Activated naive CD8-positive, alpha-beta T cell (primary cell): ENCODE results near the gene NCAM1.
"Not testable (repeated sequence)": the region's sequence is repeated elsewhere in the genome, so short reads cannot be mapped to it uniquely, and the experiment has no call there.

Source experiments
- H3K27ac Mint-ChIP-seq: one replicate; pipeline ENCODE4 v1.8.0; 2021; ENCODE audit warnings: mixed read lengths
- H3K27me3 Mint-ChIP-seq: one replicate; pipeline ENCODE4 v1.8.0; 2021; ENCODE audit warnings: mixed read lengths
- H3K36me3 Mint-ChIP-seq: one replicate; pipeline ENCODE4 v1.8.0; 2021; ENCODE audit warnings: mixed read lengths
- H3K4me1 Mint-ChIP-seq: one replicate; pipeline ENCODE4 v1.8.0; 2021; ENCODE audit warnings: low read depth, mixed read lengths
- H3K4me3 Mint-ChIP-seq: one replicate; pipeline ENCODE4 v1.8.0; 2021; ENCODE audit warnings: mild to moderate bottlenecking, mixed read lengths
- H3K9me3 Mint-ChIP-seq: one replicate; pipeline ENCODE4 v1.8.0; 2021; ENCODE audit warnings: low read depth, mixed read lengths

NCAM1 gene

DNA sequence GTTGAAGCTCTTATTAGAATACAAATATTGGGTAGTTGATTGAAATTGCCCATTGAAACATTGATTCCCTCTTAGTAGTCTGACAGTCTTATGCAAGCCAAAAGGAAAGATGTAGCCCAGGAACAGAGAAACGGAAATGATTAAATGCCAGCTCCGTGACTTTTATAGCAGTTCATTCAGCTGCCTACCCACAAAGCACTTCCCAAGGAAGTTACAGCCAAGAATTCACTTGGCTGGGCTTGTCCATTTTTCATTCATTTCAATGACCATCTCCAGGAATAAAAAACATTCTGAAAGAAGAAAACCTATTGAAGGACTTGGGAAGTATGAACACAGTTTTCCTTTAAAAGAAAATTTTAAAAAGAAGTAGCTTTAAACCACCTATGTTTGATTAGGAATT is 62.0 kb downstream of the NCAM1 start:
- Mint-ChIP-seq H3K27ac (no peak overlapping the region), H3K4me1 (no peaks in the 10 kb centered on the region), H3K9me3 (no peaks in the 10 kb centered on the region), H3K4me3 (no peak overlapping the region), H3K27me3 (peaks cover 2% of the 10 kb centered on the region), H3K36me3 (no peaks in the 10 kb centered on the region)

DNA sequence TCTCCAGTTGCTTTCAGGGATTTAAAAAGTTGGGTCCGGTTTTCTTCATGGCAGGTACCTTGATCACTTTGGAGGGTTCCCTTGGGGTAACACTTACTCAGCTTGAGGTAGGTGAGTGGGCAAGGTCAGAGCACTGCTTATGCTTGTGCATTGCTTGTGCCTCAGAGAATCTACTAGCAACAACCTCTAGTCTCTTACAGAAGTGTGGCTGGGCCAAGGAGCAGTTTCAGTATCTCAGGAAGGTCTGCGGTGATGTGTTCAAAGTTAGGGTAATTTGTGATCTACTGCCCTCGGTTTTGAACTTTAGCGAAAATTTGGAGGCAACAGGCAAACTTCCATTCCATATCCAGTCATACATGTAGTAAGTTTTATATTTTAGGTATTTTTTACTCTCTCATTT is 62.8 kb downstream of the NCAM1 start:
- Mint-ChIP-seq H3K9me3 (no peaks in the 10 kb centered on the region), H3K27ac (no peak overlapping the region), H3K27me3 (peaks cover 3% of the 10 kb centered on the region), H3K4me1 (no peaks in the 10 kb centered on the region), H3K4me3 (no peak overlapping the region), H3K36me3 (no peaks in the 10 kb centered on the region)

DNA sequence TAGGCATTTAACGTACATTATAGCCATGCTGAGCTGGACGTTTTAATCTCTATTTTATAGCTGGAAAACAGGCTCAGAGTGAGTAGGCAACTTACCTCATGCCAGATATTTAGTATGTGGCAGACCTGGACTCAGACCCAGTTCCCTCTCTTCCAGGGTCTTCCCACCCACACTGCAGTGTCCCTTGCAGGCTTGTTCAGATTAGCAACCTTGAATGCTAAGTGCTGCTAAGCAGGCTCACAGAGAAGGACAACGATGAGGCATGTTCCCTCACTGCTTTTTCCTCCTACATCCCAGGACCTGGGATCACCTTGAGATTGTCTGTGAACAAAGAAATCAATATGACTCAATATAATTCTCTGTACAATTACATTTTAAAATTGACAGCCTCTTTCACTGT is 65.6 kb downstream of the NCAM1 start:
- H3K4me1 Mint-ChIP-seq = no peaks in the 10 kb centered on the region
- peaks cover 7% of the 10 kb centered on the region for H3K27me3 Mint-ChIP-seq
- H3K27ac Mint-ChIP-seq = no peak overlapping the region
- no peak overlapping the region for H3K4me3 Mint-ChIP-seq
- no peaks in the 10 kb centered on the region for H3K9me3 Mint-ChIP-seq
- H3K36me3 Mint-ChIP-seq = no peaks in the 10 kb centered on the region

DNA sequence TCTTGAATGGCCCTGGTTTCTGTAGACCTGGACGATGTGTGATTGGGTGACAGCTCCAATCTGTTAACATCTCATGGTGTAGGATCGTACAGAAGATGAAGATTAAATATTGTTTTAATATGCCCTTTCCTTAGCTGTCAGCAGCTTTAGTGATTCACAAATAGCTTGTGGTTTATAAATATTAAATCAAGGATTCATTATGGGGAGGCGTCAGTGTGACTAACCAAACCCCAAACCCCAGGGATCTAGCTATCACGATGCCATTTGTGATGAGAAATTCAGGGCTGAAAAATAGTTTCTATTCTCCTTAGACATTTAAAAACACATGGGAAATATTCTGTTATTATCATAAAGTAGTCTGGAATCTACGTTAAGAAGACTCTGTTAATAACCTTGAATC is 73.4 kb downstream of the NCAM1 start:
- Mint-ChIP-seq H3K4me1 (no peaks in the 10 kb centered on the region), H3K4me3 (no peak overlapping the region), H3K9me3 (no peaks in the 10 kb centered on the region), H3K36me3 (no peaks in the 10 kb centered on the region), H3K27me3 (peaks cover 6% of the 10 kb centered on the region), H3K27ac (no peak overlapping the region)

DNA sequence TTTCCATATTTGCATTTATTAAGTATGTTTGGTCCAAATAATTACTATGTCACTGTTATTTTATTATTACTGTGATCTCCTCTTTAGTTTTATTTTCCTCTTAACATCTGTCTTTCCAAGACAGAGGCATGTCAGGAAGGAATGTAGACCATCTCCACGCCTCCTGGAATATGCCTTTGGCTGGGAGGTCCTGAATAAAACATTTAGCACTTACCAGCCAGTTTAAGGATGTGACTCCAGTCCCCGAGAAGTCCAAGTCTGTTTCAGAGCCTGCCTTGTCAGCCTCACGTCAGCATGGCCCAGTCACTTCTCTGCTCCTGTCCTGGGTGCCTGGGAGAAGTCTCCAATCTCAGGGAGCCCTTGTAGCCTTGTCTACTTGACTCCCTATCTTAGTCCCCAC is 74.5 kb downstream of the NCAM1 start:
- no peaks in the 10 kb centered on the region for H3K4me1 Mint-ChIP-seq
- H3K4me3 Mint-ChIP-seq = no peak overlapping the region
- H3K27ac Mint-ChIP-seq = no peak overlapping the region
- peaks cover 6% of the 10 kb centered on the region for H3K27me3 Mint-ChIP-seq
- H3K36me3 Mint-ChIP-seq = no peaks in the 10 kb centered on the region
- H3K9me3 Mint-ChIP-seq = no peaks in the 10 kb centered on the region

DNA sequence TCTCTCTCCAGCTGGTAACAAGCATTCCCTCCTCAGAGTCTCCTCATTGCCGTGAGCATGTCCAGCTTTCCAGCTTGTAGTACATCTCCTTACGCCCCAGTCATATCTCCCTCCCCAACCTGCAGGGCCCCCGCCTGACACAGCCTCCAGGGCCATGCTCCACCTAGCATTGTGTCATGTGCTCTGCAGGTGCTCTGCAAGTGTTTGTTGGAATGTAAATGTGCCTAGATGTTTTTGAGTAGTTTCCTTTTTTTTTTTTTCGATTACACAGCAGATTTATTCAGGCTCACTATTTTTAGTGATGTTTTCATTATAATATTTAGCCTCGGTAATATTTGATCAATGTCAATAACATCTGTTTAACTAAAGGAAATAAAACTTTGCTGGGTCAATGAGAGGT is 82.5 kb downstream of the NCAM1 start:
- no peaks in the 10 kb centered on the region for H3K9me3 Mint-ChIP-seq
- H3K36me3 Mint-ChIP-seq = no peaks in the 10 kb centered on the region
- H3K4me3 Mint-ChIP-seq = no peak overlapping the region
- peaks cover 13% of the 10 kb centered on the region for H3K27me3 Mint-ChIP-seq
- no peaks in the 10 kb centered on the region for H3K4me1 Mint-ChIP-seq
- no peak overlapping the region for H3K27ac Mint-ChIP-seq

DNA sequence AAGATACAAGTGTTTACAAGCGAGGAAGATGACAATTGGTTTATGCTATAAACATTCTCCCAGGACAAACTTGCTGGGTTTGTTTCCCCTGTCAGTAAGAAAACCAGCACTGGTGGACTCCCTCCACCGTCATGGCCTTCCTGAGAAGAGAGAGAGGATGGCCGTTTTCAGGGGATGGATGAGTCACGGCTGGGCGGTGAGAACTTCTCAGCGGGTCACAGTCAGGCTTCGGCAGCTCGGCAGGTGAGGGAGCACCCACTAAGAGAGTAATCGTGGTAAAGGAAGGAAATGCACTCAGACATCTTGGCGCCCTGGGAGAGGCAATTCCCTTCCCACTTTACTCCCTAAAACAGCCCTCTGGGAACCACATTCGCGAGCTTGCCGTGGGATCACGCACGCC is 83.9 kb downstream of the NCAM1 start:
- Mint-ChIP-seq H3K4me1 (no peaks in the 10 kb centered on the region), H3K27me3 (peaks cover 13% of the 10 kb centered on the region)

DNA sequence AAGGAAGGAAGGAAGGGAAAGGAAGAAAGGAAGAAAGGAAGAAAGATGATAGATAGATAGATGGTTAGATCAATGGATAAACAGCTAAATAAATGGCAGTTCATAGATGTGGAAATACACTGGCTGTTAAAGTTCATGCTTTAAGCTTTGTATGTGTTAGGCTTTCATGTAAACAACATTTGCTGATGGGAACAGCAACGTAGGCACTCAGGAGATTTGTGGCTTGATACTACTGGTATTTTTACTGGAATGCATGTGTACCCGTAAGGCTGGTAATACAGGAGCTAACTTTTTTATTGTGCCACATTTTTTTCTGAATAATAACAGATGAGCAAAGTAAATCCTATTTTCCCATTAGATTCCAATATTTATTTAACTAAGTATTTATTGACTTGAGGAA is 85.6 kb downstream of the NCAM1 start:
- Mint-ChIP-seq H3K4me1 (no peaks in the 10 kb centered on the region), H3K27me3 (peaks cover 12% of the 10 kb centered on the region), H3K9me3 (no peaks in the 10 kb centered on the region), H3K4me3 (no peak overlapping the region), H3K36me3 (no peaks in the 10 kb centered on the region), H3K27ac (no peak overlapping the region)

More for the DNA sequence above, 83.9 kb downstream of the NCAM1 start:
- no peaks in the 10 kb centered on the region for H3K36me3 Mint-ChIP-seq
- no peak overlapping the region for H3K27ac Mint-ChIP-seq
- no peak overlapping the region for H3K4me3 Mint-ChIP-seq
- no peaks in the 10 kb centered on the region for H3K9me3 Mint-ChIP-seq

DNA sequence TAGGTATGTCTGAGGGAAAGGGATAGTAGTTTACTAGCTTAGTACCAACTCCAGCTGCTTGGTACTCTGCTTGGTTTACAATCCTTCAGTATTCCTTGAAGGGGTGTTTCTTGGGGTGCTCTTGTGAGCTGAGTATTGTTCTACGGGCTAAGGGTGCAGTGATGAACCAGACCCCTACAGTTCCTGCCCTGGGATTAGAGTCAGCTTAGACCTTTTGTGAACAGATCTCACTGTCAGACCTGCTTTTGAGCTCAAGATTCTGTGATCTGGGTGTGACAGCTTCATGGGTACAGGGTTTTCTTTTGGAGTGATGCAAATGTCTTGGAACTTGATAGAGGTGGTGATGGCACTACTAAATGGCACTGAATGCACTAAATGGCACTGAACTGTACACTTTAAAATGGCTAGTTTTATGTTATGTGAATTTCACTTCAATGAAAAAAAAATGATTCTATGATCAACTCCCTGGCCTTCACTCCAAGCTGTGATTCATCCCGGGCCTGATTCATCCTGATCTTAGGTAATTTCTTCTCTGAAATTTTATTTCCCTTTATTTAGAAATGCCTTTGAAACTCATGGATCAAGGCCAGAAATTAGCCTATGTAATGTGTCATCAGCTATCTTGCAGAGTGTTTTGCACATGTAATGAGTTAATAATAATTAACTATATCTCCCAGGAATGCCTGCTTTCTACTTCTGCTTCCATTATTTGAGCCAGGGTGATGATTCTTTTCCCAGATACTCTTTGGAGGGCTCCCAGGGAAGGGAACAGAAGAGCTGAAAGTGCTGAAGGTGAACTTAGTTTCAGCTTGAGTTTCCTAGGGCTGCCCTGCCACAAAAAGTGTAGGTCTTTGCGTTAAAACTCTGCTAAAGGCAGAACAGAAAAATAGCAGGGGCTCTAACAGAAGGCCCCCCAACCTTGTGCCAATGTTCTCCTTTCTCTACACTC is 87.9 kb downstream of the NCAM1 start:
- H3K36me3 Mint-ChIP-seq = no peaks in the 10 kb centered on the region
- peaks cover 3% of the 10 kb centered on the region for H3K27me3 Mint-ChIP-seq
- H3K9me3 Mint-ChIP-seq = no peaks in the 10 kb centered on the region
- no peaks in the 10 kb centered on the region for H3K4me1 Mint-ChIP-seq
- no peak overlapping the region for H3K4me3 Mint-ChIP-seq
- H3K27ac Mint-ChIP-seq = no peak overlapping the region

DNA sequence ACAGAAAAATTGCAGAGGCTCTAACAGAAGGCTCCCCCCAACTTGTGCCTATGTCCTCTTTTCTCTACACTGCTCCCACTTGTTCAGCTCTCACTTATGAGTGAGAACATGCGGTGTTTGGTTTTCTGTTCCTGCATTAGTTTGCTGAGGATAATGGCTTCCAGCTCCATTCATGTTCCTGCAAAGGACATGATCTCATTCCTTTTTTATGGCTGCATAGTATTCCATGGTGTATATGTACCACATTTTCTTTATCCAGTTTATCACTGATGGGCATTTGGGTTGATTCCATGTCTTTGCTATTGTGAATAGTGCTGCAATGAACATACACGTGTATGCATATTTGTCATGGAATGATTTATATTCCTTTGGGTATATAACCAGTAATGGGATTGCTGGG is 91.8 kb downstream of the NCAM1 start:
- not testable (repeated sequence) for H3K27me3 Mint-ChIP-seq, H3K4me1 Mint-ChIP-seq, H3K9me3 Mint-ChIP-seq, H3K27ac Mint-ChIP-seq, H3K4me3 Mint-ChIP-seq, H3K36me3 Mint-ChIP-seq

DNA sequence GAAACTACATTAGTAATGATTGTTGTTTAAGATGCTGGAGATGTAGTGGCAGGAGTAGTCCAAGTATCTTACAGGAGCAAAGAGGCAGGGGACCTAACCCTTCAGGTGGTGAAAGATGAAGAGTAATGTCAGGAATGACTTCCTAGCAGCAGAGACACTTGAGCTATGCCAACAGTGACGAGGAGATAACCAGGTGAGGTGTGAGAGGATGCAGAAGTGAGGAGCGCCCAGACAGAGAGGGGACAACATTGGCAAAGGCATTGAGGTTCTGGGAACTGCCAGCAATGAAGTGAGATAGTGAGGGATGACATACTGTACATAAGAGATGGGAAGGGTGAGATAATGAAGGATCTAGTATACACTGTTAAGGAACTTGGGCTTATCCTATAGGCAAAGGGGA is 95.8 kb downstream of the NCAM1 start:
- no peak overlapping the region for H3K4me3 Mint-ChIP-seq
- no peaks in the 10 kb centered on the region for H3K4me1 Mint-ChIP-seq
- no peaks in the 10 kb centered on the region for H3K9me3 Mint-ChIP-seq
- H3K27ac Mint-ChIP-seq = no peak overlapping the region
- H3K27me3 Mint-ChIP-seq = no peaks in the 10 kb centered on the region
- no peaks in the 10 kb centered on the region for H3K36me3 Mint-ChIP-seq

DNA sequence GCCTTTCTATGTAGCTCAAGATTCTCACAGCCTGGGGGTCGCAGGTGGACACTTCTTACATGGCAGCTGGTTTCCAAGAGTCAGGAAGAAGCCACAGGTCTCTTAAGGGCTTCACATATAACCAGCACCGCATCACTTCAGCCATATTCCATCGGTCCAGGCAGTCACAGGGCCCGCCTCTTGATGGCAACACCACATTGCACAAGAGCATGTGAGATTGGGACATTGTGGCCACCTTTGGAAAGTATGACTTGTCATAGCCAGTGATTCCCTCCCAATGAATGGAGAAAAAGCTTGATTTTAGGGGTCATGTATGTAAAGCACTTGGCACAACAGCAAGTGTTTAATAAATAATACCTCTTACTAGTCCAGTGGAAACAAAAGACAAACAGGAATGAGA is 98.3 kb downstream of the NCAM1 start:
- Mint-ChIP-seq H3K4me1 (no peaks in the 10 kb centered on the region), H3K27ac (no peak overlapping the region), H3K27me3 (peaks cover 3% of the 10 kb centered on the region), H3K36me3 (no peaks in the 10 kb centered on the region), H3K4me3 (no peak overlapping the region), H3K9me3 (no peaks in the 10 kb centered on the region)

DNA sequence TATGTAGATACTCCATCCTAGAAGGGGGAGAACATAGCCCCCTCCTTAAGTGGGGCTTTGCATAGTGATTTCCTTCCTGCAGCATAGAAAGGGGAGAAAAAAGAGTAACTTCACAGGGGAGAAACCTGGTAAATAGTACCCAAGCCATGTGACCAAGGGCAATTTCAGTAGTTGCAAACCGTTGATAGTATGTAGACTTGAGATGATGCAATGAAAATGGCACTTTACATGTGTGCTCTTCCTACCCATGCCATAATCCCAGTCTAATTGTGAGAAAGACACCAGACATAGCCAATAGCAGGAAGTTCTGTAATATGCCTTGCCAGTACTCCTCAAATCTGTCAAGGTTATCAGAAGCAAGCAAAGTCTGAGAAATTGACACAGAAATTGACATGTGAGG is 104.1 kb downstream of the NCAM1 start:
- Mint-ChIP-seq H3K9me3 (no peaks in the 10 kb centered on the region), H3K36me3 (no peaks in the 10 kb centered on the region), H3K4me3 (no peak overlapping the region), H3K4me1 (no peaks in the 10 kb centered on the region), H3K27me3 (peaks cover 5% of the 10 kb centered on the region), H3K27ac (no peak overlapping the region)

DNA sequence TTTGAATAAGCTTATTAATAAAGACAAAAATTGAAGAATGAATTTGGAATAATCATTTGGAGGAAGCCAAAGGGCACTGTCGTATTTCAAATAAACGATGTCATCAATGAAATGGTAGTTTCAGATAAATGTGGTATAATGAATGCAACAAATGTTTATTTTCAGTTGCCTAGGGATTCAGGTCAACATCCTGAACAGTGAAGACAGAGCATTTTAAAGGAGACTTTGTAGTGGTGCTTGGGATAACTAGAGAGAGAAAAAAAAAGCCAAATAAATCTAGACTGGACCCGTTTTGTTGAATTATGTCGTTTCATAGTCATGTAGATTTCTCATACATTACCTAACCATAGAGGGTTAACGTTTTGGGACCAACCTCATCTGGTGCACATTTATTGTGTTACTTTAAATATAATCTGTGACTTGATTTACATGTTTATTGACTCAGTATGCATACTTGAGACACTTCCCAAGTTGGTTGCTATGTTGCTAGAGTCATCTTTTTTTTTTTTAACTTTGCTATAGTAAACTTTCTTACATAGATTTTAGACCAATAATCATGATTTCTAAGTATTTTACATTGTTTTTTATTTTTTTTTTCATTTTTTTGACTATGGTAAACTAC is 111.1 kb downstream of the NCAM1 start:
- no peaks in the 10 kb centered on the region for H3K27me3 Mint-ChIP-seq
- no peaks in the 10 kb centered on the region for H3K9me3 Mint-ChIP-seq
- H3K27ac Mint-ChIP-seq = no peak overlapping the region
- no peaks in the 10 kb centered on the region for H3K36me3 Mint-ChIP-seq
- H3K4me1 Mint-ChIP-seq = no peaks in the 10 kb centered on the region
- no peak overlapping the region for H3K4me3 Mint-ChIP-seq

DNA sequence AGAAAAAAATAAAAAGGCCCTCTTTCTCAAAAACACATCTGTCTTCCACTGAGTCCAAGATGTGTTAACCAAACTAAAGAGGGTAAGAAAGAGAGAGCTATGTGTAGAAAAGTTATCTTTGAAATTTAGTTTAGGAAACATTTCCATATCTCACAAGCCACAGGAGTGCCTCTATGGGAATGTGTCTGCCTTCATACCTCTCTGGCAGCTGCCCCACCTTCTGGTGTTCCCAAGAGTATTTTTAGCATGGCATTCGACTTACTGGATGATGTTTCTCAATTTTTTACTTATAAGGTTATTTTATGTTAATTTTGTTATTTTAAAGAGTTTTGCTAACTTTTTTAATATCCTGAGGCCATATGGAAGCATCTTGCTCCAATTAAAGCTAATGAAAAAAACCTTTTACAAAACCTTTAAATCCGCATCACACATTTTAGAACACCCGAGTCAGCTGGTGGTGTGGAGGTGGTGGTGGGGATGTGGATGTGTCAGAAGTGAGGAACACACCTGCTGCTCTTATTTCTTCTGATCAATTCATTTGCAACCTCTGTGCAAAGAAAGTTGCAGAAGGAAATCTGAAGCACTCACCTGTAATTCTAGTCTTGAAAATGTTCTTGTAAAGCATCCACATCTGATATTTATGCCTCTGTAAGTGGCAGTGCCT is 112.2 kb downstream of the NCAM1 start:
- no peaks in the 10 kb centered on the region for H3K9me3 Mint-ChIP-seq
- H3K36me3 Mint-ChIP-seq = no peaks in the 10 kb centered on the region
- no peak overlapping the region for H3K27ac Mint-ChIP-seq
- H3K4me1 Mint-ChIP-seq = no peaks in the 10 kb centered on the region
- no peaks in the 10 kb centered on the region for H3K27me3 Mint-ChIP-seq
- H3K4me3 Mint-ChIP-seq = no peak overlapping the region
